Stimulated activated CD4-positive, alpha-beta T cell treated with anti-CD3 and anti-CD28 coated beads, Interleukin-12 subunit alpha, Interleukin-12 subunit beta, amount 100 ng/mL, for 4 hours (primary cell): Measurements from ENCODE around the gene SHB.

ENCODE experiments used
- DNase-seq: peaks from one replicate; pipeline ENCODE4 v3.0.0-alpha.2; 2020

SHB gene

DNA sequence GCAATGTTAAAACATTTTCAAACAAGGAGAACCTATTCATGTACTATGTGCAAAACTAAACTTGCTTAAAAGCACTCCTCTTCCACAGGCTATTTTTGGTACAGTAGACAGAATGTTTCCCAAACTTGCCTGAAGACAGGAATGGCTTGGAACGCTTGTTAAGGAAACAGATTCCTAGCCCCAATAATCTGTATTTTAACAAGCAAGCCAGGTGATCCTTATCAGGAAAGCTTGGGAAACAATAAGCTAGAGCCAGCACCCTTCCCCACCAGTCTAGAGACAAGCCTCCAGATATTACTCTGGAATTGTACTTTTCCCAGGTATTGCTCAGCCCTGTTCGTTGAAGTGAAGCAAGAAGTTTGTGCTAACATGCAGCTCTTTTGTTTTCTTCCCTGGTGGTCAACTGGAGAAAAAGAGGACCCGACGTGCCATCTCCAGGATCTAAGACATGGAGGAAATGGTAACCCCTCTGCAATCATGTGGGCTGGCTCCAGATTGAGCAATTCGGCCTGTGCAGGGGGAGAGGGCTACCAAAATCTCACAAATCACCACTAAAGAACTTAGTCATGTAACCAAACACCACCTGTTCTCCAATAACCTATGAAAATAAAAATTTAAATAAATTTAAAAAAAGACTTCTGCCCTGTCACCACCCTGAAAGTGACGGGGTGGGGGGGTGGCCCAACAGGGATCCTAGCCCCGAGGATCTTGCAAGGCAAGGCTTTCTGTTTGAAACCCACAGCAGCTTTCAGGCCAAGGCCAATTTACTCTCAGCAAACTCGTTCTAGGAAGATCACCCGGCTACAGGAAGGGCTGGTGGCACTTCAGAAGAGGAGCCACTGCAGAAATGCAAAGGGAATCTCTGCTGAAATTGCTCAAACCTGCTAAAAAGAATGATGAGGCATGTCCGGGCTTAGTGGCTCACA is 48.6 kb downstream of the SHB start:
- DNase-seq = no peak

DNA sequence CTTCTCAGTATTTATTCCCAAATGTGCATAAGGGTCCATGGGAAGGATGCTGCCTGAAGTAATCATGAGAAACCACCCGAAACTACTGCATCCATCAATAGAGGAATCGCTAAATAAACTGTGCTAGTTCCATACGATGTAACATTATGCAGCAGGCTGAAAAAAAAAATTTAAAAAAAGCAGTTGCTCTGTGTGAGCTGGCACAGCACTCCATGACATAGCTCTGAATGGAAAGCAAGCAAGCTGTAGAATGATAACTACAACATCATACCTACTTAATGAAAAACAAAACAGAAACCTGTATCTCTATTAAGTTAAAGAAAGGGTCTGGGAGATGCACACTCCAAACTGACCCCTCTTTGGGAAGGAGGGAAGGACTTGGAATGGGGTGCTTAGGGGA is 49.3 kb downstream of the SHB start:
- no peak for DNase-seq

DNA sequence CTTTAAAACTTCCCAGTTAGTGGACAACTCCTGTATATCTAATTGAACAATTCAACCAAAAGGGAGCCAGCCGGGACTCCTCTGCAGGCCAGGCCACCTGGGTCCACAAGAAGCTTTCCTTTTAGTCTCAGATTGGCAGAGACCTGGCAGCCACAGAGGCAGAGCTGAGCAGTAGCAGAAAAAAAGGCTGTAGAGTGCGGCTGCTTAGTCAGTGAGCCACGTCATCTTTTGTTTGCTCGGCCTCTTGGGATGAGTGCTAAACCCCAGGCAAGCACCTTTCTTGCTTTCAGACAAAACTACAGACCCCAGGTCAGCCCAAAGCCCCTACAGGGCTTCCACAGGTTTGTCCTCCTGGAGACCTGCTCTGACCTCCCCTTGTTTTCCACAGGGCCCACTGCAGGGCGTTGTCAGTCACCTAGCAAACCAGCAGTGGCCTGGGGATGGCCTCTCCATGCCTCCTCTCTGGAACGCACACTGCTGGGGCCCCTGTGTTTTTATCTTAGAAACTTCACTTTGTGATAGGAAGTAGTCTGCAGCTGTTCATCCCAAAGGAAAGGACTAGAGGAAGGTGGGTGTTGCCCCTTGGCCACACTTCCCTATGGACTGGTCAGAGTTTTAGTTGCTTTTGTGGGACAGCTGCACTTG is 49.9 kb downstream of the SHB start:
- no peak for DNase-seq

DNA sequence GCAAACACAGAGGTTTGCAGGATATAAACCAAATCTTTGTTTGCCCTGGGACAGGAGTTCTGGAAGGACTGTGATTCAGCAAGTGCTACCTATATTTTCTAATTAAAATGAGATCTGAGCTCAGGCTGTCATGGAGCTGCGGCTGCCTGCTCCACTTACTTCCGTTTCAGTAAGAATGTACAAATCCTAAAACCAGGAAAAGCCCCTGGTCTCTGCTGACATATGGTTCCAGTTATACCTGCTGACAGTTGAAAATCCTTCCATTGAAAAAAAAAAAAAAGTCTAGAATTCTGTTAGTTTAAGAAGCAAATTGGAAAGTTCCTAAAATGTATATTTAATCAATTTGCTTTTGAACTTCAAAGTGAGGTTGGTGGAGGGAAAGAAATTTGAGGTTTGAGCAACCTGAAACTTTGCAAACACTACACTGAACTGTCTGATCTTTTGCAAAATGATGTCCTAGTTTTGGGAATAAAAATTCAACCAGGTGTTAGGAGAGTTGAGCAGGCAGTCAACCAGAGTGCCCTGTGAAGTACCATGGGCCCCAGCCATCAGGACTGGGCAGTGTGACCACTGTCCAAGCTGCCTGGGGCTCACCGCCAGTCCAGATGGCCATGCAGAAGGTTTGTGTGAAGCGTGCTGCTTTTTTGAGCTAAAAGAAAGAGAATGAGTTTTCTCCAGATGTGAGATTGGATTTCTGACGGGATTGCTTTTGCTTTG is 50.6 kb downstream of the SHB start:
- no peak for DNase-seq

DNA sequence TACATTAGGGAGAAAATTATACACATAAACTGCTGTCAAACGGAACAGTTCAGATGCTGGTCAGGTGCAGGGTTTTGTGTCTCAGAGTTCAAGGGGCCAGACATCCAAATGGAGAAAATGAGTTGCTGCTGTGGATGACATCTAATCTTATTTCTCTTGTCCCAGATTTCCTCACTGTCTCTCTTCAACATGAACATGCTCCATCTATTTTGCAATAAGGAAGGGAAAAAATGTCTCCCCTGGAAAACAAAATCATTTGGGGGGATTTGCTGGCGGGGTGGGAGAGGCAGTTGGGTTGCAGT is 51.2 kb downstream of the SHB start:
- no peak for DNase-seq

DNA sequence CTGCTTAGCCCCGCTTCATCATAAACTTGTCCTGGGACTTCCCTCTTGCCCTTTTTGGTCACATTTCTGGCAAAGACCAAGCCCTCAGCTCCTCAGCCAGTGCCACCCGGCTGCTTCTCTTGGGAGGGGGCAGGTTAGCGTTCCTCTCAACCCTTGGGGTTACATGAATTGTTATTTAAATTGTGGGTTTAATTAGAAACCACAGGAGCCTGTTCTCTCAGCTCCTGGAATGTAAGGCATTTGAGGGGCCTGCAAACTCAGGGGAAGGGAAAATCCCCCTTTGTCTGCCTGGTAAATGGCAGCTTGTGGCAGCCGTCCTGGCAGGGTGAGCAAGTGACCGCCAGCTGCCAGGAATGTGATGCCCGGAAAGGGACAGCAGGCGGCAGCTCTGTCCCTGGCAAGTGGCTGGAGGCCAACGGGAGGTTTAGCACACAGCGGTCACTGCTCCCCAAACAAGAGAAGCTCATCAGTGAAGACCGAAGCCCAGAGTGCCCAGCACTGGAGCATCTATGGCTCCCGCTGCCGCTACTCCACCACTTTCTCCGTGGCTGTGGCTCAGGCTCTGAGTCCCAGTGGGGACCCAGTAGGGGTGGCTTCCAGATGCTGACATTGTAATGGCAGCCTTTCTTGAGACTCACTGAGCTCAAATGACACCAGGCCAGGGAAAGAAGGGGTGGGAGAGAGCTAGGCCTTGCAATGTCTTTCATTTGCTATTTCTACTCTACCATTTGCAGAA is 51.7 kb downstream of the SHB start:
- no peak for DNase-seq

DNA sequence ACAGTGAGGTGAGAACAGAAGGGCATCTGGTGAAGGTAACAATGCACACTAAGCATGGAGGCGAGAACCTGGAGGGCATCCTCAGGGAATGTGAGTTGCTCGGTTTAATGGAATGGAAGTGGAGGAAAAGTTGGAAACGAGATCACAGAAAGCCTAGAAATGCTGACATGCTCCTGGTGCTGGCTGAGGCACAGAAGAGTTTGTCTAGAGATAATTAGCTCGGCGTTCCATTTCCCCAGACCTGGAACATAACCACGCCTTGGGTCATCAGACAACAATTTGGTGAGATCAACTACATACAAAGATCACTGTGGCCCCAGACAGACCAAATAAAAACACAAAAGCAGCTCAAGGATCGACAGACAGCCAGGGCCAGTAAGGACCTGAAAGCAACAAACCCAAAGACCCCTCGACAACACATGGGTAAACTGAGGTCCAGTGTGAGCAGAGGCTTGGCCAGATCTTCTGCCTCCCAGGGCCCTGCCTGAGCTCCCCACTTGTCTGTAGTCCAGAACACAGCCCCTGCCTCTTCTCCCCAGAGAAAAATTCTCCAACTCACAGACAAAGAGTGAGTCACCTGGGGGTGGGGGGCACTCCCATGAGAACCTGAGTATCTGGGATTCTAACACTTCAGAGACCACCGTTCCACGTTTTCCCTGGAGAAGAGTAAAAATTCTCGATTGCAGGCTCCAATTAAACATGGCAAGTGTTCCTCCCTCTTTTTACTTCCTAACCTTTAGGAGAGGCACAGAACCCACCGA is 52.5 kb downstream of the SHB start:
- DNase-seq = no peak

DNA sequence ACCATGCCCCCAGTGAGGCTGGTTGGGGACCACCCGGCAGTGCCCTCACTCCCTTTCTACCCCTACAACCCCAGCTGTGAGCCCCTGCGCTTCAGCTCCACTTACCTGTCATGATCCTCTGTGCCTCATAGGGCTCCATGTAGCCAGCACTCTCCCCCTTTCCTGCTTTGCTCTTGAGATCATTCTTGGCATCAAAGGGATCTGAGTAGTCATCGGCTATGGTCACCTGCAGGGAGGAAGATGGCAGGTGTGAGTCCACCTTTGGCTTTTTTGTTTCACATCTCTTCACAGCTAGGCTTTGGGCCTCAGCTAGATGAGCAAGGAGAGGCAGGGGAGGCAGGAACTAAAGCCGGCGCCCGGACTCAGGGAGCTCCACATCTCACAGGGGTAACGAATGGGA is 53.1 kb downstream of the SHB start:
- DNase-seq = no peak

DNA sequence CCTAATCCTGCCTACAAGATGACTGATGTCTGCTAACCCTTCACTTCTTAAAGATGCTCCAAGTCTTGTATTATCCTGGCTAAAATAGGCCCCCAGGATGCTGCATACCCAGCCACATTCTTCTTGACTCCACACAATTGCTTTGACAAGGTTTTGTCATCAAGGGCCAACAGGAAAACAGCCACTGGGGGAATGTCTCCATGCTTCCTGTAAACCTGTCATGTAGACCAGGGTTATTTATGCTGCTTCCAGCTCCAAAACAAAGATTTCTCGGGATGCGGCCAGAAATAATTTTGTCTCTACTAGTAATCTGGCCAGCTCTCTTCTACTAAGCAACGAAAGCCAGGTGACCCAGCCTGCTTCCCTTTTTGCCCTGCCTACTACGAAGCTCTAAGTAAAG is 53.8 kb downstream of the SHB start:
- no peak for DNase-seq

DNA sequence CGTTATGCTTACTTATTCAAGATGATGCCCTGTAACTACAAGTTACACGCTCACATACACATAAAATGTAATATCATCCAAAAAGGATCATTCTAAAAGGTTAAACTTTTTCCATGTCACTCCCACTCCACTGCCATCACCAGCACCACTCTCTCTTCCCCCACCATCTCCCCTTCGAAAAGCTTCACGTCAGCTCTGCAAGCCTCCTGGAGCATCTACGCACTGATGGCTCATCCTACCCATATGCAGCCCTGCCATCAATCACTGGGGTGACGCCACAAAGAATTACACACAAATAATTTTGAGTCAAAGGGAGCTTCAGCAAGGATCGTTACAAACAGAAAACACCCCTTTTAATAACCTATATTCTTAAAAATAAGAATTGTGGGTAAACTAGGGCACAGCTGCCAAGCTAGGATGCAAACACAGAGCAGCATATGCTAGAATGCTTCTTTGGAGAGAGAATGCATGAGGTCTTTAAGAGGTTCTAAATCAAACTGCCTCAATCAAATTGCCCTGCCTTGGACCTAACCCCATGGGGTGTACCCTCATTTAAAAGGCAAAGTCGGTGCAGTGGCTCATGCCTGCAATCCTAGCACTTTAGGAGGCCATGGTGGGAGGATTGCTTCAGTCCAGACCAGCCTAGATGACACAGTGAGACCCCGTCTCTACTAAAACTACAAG is 56.1 kb downstream of the SHB start:
- DNase-seq = no peak

DNA sequence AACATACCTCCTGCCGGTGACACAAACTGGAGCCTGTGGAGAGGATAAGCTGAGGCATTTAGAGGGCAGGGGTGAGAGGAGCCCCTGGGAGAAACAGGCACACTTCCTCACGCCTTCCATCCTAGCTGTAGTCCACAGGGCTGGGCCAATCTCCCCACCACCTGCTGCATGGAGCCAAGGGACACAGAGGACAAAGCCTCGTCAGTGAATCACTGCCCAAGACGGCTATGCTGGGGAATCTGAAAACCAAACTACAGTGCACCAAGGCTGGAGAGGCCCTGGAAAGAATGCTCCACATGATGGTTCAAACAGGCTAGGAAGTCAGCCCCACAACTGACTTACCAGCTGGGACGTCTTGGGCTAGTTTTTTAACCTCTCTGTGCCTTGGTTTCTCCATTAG is 57.0 kb downstream of the SHB start:
- no peak for DNase-seq

DNA sequence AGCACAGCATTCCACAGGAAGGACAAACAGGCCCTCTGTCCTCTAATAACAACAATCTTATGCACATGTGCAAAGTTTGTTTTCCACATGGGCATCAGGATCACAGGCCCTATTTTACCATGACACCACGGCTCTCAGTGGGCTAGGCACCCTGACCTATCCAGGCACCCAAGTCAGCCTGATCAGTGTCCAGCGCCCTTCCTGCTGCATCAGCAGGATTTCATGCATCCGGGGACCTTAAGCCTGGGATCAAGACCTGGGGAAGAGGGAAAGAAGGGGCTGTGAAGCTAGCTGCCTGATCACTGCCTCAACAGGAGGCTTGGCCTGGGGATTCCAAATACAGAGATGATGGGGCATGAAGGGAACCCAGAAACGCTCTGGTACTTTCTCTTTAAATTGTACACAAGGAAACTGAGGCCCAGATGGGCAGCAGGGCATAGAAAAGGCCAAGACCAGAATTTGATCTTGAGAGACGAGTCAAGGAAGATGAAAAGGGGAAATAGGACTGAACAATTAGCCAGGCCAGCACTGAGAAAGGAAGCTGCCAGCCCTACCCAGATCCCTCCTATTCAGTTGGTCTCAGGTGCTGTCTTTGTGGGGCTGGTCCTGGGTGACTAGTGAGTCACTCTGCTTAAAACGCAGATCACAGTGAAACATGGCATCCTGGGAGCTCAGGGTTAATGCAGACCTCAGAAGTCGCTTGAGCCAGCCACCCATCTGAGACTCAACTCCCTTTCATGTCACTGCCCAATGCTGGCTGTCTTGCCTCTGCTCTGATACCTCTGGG is 57.9 kb downstream of the SHB start:
- no peak for DNase-seq

DNA sequence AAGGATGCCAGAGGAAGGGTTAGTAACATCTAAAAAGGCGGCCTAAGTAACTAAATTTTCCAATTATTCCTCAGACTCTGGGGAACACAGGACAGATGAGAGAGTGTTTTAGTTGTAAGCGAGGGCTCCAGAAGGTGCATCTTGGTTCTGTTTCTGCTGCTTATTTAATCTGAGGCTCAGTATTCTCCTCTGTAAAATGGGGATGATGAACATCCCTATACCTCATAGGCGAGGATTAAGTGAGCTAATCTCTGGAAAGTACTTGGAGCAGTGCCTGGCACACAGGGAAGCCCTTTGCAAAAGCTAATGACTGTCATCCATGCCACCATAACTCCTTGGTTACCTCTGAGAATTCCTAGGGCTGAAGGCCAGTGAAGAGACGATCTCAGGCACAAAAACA is 59.0 kb downstream of the SHB start:
- DNase-seq = no peak

DNA sequence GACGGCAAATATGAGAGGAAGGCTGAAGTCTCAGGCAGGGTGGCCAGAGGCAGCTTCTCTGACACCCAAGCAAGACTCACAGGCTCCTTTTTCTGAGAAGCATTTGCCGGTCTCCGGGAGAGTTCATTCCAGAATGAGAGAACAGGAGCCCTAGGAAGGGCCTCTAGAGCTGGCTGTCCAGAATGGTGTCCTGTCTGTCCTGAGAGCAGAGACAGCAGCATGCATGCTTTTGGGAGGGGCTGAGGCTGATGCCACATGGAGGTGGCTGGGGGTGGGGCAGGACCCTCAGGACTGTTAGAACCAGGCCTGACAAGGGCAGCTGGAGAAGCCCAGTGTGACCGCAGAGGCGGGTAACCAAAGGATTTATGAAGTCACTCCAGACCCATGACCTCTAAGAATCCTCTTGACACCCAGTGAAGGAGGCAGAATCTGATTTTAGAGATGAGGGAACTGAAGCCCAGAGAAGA is 60.0 kb downstream of the SHB start:
- no peak for DNase-seq

DNA sequence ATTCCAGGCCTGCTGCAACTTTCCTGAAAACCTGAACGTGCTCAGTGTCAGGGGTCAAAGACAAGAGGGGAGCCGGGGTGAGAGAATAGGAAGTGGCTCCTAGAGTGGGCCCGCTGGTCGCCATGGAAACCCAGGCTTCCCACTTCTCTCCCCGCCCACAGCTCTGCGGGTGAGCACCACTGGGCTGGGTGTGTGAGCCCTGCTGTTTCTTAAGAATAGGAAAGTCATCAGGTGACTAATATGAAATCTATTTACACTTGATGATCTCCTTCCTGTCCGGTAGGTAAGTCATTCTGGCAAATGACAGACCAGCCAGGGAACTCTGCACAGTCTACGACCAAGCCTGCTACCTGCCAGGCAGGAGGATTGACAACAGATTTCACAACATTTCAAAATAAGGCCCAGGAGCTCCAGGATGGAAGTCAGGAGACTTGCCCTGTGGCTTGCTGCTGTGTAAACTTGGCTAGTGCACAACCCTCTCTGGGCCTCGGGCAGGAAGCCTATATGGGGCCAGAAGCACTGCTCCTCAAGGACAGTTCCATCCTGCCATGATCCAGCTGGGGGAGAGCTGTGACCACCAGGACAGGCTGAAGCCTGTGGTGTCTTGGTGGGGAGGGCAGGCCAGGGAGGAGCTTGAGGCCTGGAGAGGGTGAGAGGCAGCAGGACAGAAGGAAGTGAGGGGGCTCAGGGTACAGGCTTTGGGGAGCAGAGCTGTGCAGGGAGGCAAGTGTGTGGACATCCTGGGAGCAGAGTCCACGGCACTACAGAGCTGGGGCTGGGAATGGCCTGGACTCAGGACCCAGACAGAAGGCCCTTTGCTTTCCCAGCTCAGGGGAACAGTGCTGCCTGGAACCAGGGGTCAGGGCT is 60.6 kb downstream of the SHB start:
- DNase-seq = peak; percentile 20

DNA sequence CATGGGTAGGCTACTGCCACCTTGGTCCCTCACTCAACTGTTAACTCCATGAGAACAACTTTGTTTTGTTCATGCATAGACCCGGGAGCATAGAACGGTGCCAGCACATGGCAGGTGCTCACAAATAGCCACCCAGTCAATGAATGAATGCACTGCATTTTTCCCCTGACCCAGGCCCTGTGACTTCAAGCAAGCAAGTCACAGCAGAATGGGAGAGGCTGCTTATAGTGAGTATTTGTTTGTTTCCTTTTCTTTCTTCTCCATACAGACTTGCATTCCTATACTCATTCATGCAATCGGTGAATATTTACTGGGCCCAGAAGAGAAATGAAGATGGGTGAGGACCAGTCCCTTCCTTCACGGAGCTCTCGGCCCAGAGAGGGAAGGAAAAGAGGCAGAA is 62.0 kb downstream of the SHB start:
- DNase-seq = no peak

DNA sequence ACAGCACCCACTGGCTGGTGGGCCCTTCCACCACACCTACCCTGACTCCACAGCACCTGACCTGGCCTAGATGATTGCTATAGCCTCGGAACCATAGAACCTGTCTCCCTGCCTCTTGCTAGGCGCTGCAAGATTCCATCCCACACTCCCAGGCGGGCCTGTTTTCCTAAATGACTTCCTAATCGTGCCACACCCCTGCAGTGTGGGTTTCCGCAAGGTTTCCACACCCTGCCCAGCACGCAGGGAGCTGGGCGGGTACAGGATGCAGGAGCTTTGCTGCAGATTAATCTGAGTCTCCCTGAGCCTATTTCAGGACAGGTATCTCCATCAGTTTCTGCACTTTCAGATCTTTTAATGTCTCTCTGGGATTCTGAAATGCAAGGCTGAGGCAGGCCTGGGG is 62.9 kb downstream of the SHB start:
- DNase-seq = no peak

DNA sequence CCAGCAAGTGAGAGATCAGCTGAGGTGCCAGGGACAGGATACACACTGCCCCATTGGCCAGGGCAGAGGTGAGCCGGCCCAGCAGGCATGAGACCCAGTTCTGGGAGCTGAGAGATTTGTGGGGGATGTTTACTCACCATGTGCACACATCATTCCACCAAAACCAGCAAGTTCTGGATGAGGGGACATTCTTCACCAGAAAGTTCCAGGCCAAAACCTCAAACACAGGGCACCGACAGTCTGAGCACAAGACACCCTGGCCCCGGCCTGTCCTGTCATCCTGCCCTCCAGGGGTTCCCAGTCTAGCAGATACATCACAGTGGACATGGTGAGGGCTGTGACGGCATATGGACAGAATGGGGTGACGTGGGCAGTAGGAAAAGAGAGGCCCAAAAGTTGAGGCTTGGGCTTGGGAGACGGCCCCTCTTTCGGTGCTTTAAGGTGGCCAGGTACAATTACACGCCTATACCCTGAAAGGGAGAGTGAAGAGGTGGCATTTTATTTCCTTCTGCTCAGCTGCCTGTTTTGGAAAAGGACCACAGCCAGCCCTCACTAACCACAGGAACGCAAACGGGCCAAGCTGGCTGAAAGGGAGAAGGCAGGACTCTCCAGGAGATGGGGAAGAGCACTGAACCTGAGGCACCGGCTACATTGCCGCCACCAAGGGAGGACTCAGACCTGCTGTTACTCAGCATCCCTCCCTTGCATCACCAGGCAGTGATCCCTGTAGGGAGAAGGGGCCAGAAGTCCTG is 64.0 kb downstream of the SHB start:
- DNase-seq = no peak
